ENCODE results near the gene TPD52L1. TPM values are rescaled to one million over a fixed set of nuclear protein-coding genes. Genes with fewer than 3 reads are reported as not detected.

TPD52L1 gene
- total and polyA plus RNA-seq, 3 experiments from 2014 or later, result 0.18 TPM; not detected in 2

Other genes with a start within 250 kb of the TPD52L1 start
- under 1 TPM in 1 of 2 experiments, not detected in 1; 0.13 TPM for gene RNF217, start 191.3 kb upstream of the TPD52L1 start, total RNA-seq
- not detected for gene RNF217, start 191.3 kb upstream of the TPD52L1 start, polyA plus RNA-seq
- gene HDDC2, start 148.2 kb downstream of the TPD52L1 start, total RNA-seq, result 100 to 1,000 TPM in 1 of 2 experiments, 10 to 100 TPM in 1; 99.9 to 105 TPM
- 108 TPM for gene HDDC2, start 148.2 kb downstream of the TPD52L1 start, polyA plus RNA-seq